HG02588 (cell line): ENCODE measurements around the gene AGPAT4.

Experiments
- ATAC-seq: cut with Tn5 transposase; IDR thresholded peaks from one replicate; pipeline ENCODE4 v1.9.1; 2021; ENCODE audit warnings: mild to moderate bottlenecking, moderate library complexity; ENCODE audit not compliant: unreplicated experiment

Gene AGPAT4

GRCh38 chr6:161284653-161285052, 10.8 kb upstream of the AGPAT4 start:
- no peak for ATAC-seq

- no peak for ATAC-seq
Measured at GRCh38 chr6:161281092-161281491, 7.2 kb upstream of the AGPAT4 start.

GRCh38 chr6:161279677-161280415, 6.0 kb upstream of the AGPAT4 start:
- no peak for ATAC-seq

GRCh38 chr6:161276605-161277155, 2.8 kb upstream of the AGPAT4 start:
- ATAC-seq = no peak

- no peak for ATAC-seq
Measured at GRCh38 chr6:161274898-161275297, 1.0 kb upstream of the AGPAT4 start.

GRCh38 chr6:161274488-161274858, 612 bp upstream of the AGPAT4 start:
- ATAC-seq = no peak

- no peak for ATAC-seq
Measured at GRCh38 chr6:161273274-161273751, 548 bp downstream of the AGPAT4 start.

- no peak for ATAC-seq
Measured at GRCh38 chr6:161272635-161273273, 1.1 kb downstream of the AGPAT4 start.

GRCh38 chr6:161271343-161272030, 2.4 kb downstream of the AGPAT4 start:
- no peak for ATAC-seq

- no peak for ATAC-seq
Measured at GRCh38 chr6:161270116-161270515, 3.7 kb downstream of the AGPAT4 start.

GRCh38 chr6:161269310-161269709, 4.6 kb downstream of the AGPAT4 start:
- no peak for ATAC-seq

- ATAC-seq = no peak
Measured at GRCh38 chr6:161268531-161269210, 5.2 kb downstream of the AGPAT4 start.

- ATAC-seq = no peak
Measured at GRCh38 chr6:161266513-161267230, 7.2 kb downstream of the AGPAT4 start.

- peak; percentile 58 for ATAC-seq
Measured at GRCh38 chr6:161265975-161266374, 7.9 kb downstream of the AGPAT4 start.

- ATAC-seq = no peak
Measured at GRCh38 chr6:161265554-161265953, 8.3 kb downstream of the AGPAT4 start.

GRCh38 chr6:161264181-161264580, 9.7 kb downstream of the AGPAT4 start:
- ATAC-seq = no peak

GRCh38 chr6:161261816-161262215, 12.0 kb downstream of the AGPAT4 start:
- no peak for ATAC-seq

GRCh38 chr6:161261325-161261724, 12.5 kb downstream of the AGPAT4 start:
- ATAC-seq = no peak

- ATAC-seq = no peak
Measured at GRCh38 chr6:161259302-161259701, 14.6 kb downstream of the AGPAT4 start.

GRCh38 chr6:161257793-161258457, 15.9 kb downstream of the AGPAT4 start:
- ATAC-seq = no peak
